Tibial nerve (tissue), 3 donors: ENCODE measurements around the gene GANAB.

Source experiments
- CTCF ChIP-seq, 5 experiments: fragments of 200-600 bp in 3 of 5; fragments of 450-650 bp in 2 of 5; sonication (generic) in 3 of 5; IDR thresholded peaks; one replicate each; pipeline ENCODE4 v1.5.1; 2016 to 2019; ENCODE audit warnings: antibody characterized with exemption in 5 of 5, mild to moderate bottlenecking in 3 of 5, moderate library complexity in 2 of 5
- POLR2A ChIP-seq, 2 donors: fragments of 450-650 bp; IDR thresholded peaks; one replicate each; pipeline ENCODE4 v1.6.1; 2017; ENCODE audit warnings: antibody characterized with exemption in 2 of 2, mild to moderate bottlenecking in 2 of 2, moderate library complexity in 2 of 2

- TF ChIP-seq CTCF (IDR thresholded peaks at IDR 0.05): no peak
- no peak for TF ChIP-seq POLR2A (IDR thresholded peaks at IDR 0.05)
Measured at GRCh38 chr11:62648185-62648966, 2.0 kb upstream of the GANAB start.
